Activated naive CD8-positive, alpha-beta T cell (primary cell): ENCODE results near the gene ZNF32.
"Not testable (repeated sequence)": the region's sequence is repeated elsewhere in the genome, so short reads cannot be mapped to it uniquely, and the experiment has no call there.

Source experiments
- H3K27ac Mint-ChIP-seq: one replicate; pipeline ENCODE4 v1.8.0; 2021; ENCODE audit warnings: mixed read lengths
- H3K27me3 Mint-ChIP-seq: one replicate; pipeline ENCODE4 v1.8.0; 2021; ENCODE audit warnings: mixed read lengths
- H3K36me3 Mint-ChIP-seq: one replicate; pipeline ENCODE4 v1.8.0; 2021; ENCODE audit warnings: mixed read lengths
- H3K4me1 Mint-ChIP-seq: one replicate; pipeline ENCODE4 v1.8.0; 2021; ENCODE audit warnings: low read depth, mixed read lengths
- H3K4me3 Mint-ChIP-seq: one replicate; pipeline ENCODE4 v1.8.0; 2021; ENCODE audit warnings: mild to moderate bottlenecking, mixed read lengths
- H3K9me3 Mint-ChIP-seq: one replicate; pipeline ENCODE4 v1.8.0; 2021; ENCODE audit warnings: low read depth, mixed read lengths

The ZNF32 gene

GRCh38 chr10:43627942-43628341 is 20.7 kb downstream of the ZNF32 start:
- Mint-ChIP-seq H3K4me1 (peaks cover 7% of the 10 kb centered on the region), H3K9me3 (peaks cover 16% of the 10 kb centered on the region), H3K27ac (no peak overlapping the region), H3K27me3 (no peaks in the 10 kb centered on the region), H3K36me3 (peaks cover 10% of the 10 kb centered on the region), H3K4me3 (no peak overlapping the region)

- Mint-ChIP-seq H3K4me1 (peaks cover 13% of the 10 kb centered on the region), H3K4me3 (peak overlapping the region; percentile 68), H3K36me3 (peaks cover 15% of the 10 kb centered on the region), H3K27ac (peak overlapping the region; percentile 59), H3K27me3 (no peaks in the 10 kb centered on the region), H3K9me3 (peaks cover 14% of the 10 kb centered on the region)
Measured at GRCh38 chr10:43623351-43623750, 25.3 kb downstream of the ZNF32 start.

- Mint-ChIP-seq H3K27me3 (no peaks in the 10 kb centered on the region), H3K36me3 (peaks cover 18% of the 10 kb centered on the region), H3K4me3 (no peak overlapping the region), H3K4me1 (peaks cover 13% of the 10 kb centered on the region), H3K9me3 (peaks cover 18% of the 10 kb centered on the region), H3K27ac (no peak overlapping the region)
Measured at GRCh38 chr10:43622038-43622437, 26.6 kb downstream of the ZNF32 start.

- no peak overlapping the region for H3K4me3 Mint-ChIP-seq
- H3K4me1 Mint-ChIP-seq = peaks cover 13% of the 10 kb centered on the region
- peaks cover 32% of the 10 kb centered on the region for H3K9me3 Mint-ChIP-seq
- no peaks in the 10 kb centered on the region for H3K27me3 Mint-ChIP-seq
- no peak overlapping the region for H3K27ac Mint-ChIP-seq
- H3K36me3 Mint-ChIP-seq = peaks cover 41% of the 10 kb centered on the region
Measured at GRCh38 chr10:43619368-43619767, 29.3 kb downstream of the ZNF32 start.

GRCh38 chr10:43616697-43617370 is 31.8 kb downstream of the ZNF32 start:
- H3K27ac Mint-ChIP-seq = no peak overlapping the region
- no peak overlapping the region for H3K4me3 Mint-ChIP-seq
- peaks cover 33% of the 10 kb centered on the region for H3K9me3 Mint-ChIP-seq
- H3K36me3 Mint-ChIP-seq = peaks cover 55% of the 10 kb centered on the region
- no peaks in the 10 kb centered on the region for H3K27me3 Mint-ChIP-seq
- no peaks in the 10 kb centered on the region for H3K4me1 Mint-ChIP-seq

GRCh38 chr10:43610636-43611035 is 38.0 kb downstream of the ZNF32 start:
- Mint-ChIP-seq H3K4me3 (no peak overlapping the region), H3K36me3 (peaks cover 59% of the 10 kb centered on the region), H3K27me3 (no peaks in the 10 kb centered on the region), H3K4me1 (peaks cover 35% of the 10 kb centered on the region), H3K9me3 (peaks cover 11% of the 10 kb centered on the region), H3K27ac (no peak overlapping the region)

- Mint-ChIP-seq H3K36me3 (peaks cover 33% of the 10 kb centered on the region), H3K4me3 (peak overlapping the region; percentile 89), H3K9me3 (peaks cover 2% of the 10 kb centered on the region), H3K27me3 (no peaks in the 10 kb centered on the region), H3K27ac (peak overlapping the region; percentile 88), H3K4me1 (peaks cover 36% of the 10 kb centered on the region)
Measured at GRCh38 chr10:43607199-43607573, 41.5 kb downstream of the ZNF32 start.

GRCh38 chr10:43606323-43607198 is 42.1 kb downstream of the ZNF32 start, which contains the start of gene ZNF485:
Gene ZNF485, plus strand, starts transcription at chr10:43606438. Its CDS starts 613 bp downstream, at chr10:43607051.
- Mint-ChIP-seq H3K27me3 (no peaks in the 10 kb centered on the region), H3K4me1 (peaks cover 36% of the 10 kb centered on the region), H3K36me3 (peaks cover 27% of the 10 kb centered on the region), H3K4me3 (peak within 1 kb of the TSS; percentile 89), H3K27ac (peak within 1 kb of the TSS; percentile 88), H3K9me3 (no peaks in the 10 kb centered on the region)

- Mint-ChIP-seq H3K27me3 (no peaks in the 10 kb centered on the region), H3K36me3 (peaks cover 23% of the 10 kb centered on the region), H3K4me3 (peak overlapping the region; percentile 75), H3K9me3 (no peaks in the 10 kb centered on the region), H3K4me1 (peaks cover 36% of the 10 kb centered on the region), H3K27ac (peak overlapping the region; percentile 69)
Measured at GRCh38 chr10:43605850-43606322, 42.8 kb downstream of the ZNF32 start.

GRCh38 chr10:43601576-43601975 is 47.1 kb downstream of the ZNF32 start:
- not testable (repeated sequence) for H3K9me3 Mint-ChIP-seq, H3K27me3 Mint-ChIP-seq, H3K36me3 Mint-ChIP-seq, H3K4me3 Mint-ChIP-seq, H3K27ac Mint-ChIP-seq
- peaks cover 12% of the 10 kb centered on the region for H3K4me1 Mint-ChIP-seq

- Mint-ChIP-seq H3K4me1 (peaks cover 28% of the 10 kb centered on the region), H3K4me3 (no peak overlapping the region), H3K36me3 (no peaks in the 10 kb centered on the region), H3K27ac (no peak overlapping the region), H3K27me3 (no peaks in the 10 kb centered on the region), H3K9me3 (no peaks in the 10 kb centered on the region)
Measured at GRCh38 chr10:43599333-43599732, 49.3 kb downstream of the ZNF32 start.

- Mint-ChIP-seq H3K9me3 (no peaks in the 10 kb centered on the region), H3K27me3 (no peaks in the 10 kb centered on the region), H3K4me1 (peaks cover 32% of the 10 kb centered on the region), H3K36me3 (peaks cover 3% of the 10 kb centered on the region), H3K4me3 (no peak overlapping the region), H3K27ac (no peak overlapping the region)
Measured at GRCh38 chr10:43598446-43598845, 50.2 kb downstream of the ZNF32 start.

GRCh38 chr10:43596546-43596945 is 52.1 kb downstream of the ZNF32 start:
- Mint-ChIP-seq H3K9me3 (no peaks in the 10 kb centered on the region), H3K27me3 (no peaks in the 10 kb centered on the region), H3K4me1 (peaks cover 32% of the 10 kb centered on the region), H3K36me3 (peaks cover 7% of the 10 kb centered on the region), H3K4me3 (no peak overlapping the region), H3K27ac (no peak overlapping the region)

GRCh38 chr10:43595739-43596298 is 52.9 kb downstream of the ZNF32 start:
- Mint-ChIP-seq H3K9me3 (no peaks in the 10 kb centered on the region), H3K4me3 (peak overlapping the region; percentile 82), H3K4me1 (peaks cover 32% of the 10 kb centered on the region), H3K36me3 (peaks cover 7% of the 10 kb centered on the region), H3K27me3 (no peaks in the 10 kb centered on the region), H3K27ac (peak overlapping the region; percentile 84)
